Sigmoid colon (tissue), 7 donors: Measurements from ENCODE around the gene MRPL51. TPM values are rescaled to one million over a fixed set of nuclear protein-coding genes. Genes with fewer than 3 reads are reported as not detected.

Experiments used
- DNase-seq: peaks from one replicate; pipeline ENCODE4 v3.0.0-alpha.2; 2019
- H3K27ac ChIP-seq, 4 donors: fragments of 200-600 bp; sonication (generic); one replicate each; pipeline ENCODE4 v1.5.1; 2016 to 2019; ENCODE audit warnings: mild to moderate bottlenecking in 1 of 4
- H3K27me3 ChIP-seq, 3 donors: fragments of 200-600 bp; sonication (generic); one replicate each; pipeline ENCODE4 v1.5.1; 2019; ENCODE audit warnings: mild to moderate bottlenecking in 1 of 3
- H3K36me3 ChIP-seq, 4 donors: fragments of 200-600 bp; sonication (generic); one replicate each; pipeline ENCODE4 v1.5.1; 2016 to 2019
- H3K4me1 ChIP-seq, 4 donors: fragments of 200-600 bp; sonication (generic); one replicate each; pipeline ENCODE4 v1.5.1; 2017 to 2019
- H3K4me3 ChIP-seq, 4 donors: fragments of 200-600 bp; sonication (generic); one replicate each; pipeline ENCODE4 v1.5.1; 2017 to 2019; ENCODE audit warnings: mild to moderate bottlenecking in 2 of 4, moderate library complexity in 1 of 4
- H3K9me3 ChIP-seq, 4 donors: fragments of 200-600 bp in 3 of 4; sonication (generic) in 3 of 4; one replicate each; pipeline versions ENCODE4 v1.5.1 to v1.6.1; 2013 to 2019
- EP300 ChIP-seq, 4 donors: sonication (generic); formaldehyde crosslinking; IDR thresholded peaks; one replicate each; pipeline ENCODE4 v1.6.1; 2017; ENCODE audit warnings: antibody characterized with exemption in 4 of 4
- POLR2A ChIP-seq, 2 donors: fragments of 450-650 bp; IDR thresholded peaks; one replicate each; pipeline ENCODE4 v1.6.1; 2016; ENCODE audit warnings: antibody characterized with exemption in 2 of 2, mild to moderate bottlenecking in 2 of 2, moderate library complexity in 2 of 2
- POLR2AphosphoS5 ChIP-seq, 4 donors: sonication (generic); formaldehyde crosslinking; IDR thresholded peaks; one replicate each; pipeline ENCODE4 v1.6.1; 2017; ENCODE audit warnings: antibody characterized with exemption in 4 of 4
- WGBS, 2 donors: extraction: QIAGEN DNeasy Blood & Tissue Kit; methylation state at CpG; one replicate each; pipeline ENCODE4 v1.1.7; 2013; 5-methylcytosine and 5-hydroxymethylcytosine counted together
- intact Hi-C: fragments of 100-400 bp; cut with DNase I; formaldehyde crosslinking; loops from one replicate; pipeline ENCODE4 v1.15.1; 2023
- polyA plus RNA-seq, 3 donors: library from polyadenylated mRNA; stranded (reverse); fragments of 200-250 nt; gene quantifications; one replicate each; pipeline ENCODE4 v1.2.3, GENCODE V29; 2013
- total RNA-seq, 4 donors: library from RNA; depleted of rRNA; stranded (reverse); fragments of >200 nt; gene quantifications; one replicate each; pipeline ENCODE4 v1.1.0, GENCODE V29; 2016
- TF ChIP-seq, protein P1 (sequence below), 4 experiments: fragments of 450-650 bp in 3 of 4; fragments of 200-600 bp in 1 of 4; IDR thresholded peaks; one replicate each; pipeline ENCODE4 v1.5.1; 2016 to 2019; ENCODE audit warnings: antibody characterized with exemption in 4 of 4, mild to moderate bottlenecking in 3 of 4, moderate library complexity in 2 of 4
- donor health status: healthy with polysubstance abuse.
- donor health status: Bipolar disorder and iron deficiency.
- donor health status: healthy.

Gene MRPL51
- total and polyA plus RNA-seq, 7 donors: 52.9 to 142 (median 113) TPM

DNA sequence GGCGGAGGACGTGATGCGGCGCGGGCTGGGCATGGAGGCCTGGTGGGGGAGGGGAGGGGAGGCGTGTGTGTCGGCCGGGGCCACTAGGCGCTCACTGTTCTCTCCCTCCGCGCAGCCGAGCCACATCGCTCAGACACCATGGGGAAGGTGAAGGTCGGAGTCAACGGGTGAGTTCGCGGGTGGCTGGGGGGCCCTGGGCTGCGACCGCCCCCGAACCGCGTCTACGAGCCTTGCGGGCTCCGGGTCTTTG is 41.6 kb upstream of the MRPL51 start:
- WGBS, 2 donors: 0 to 1% methylated on average over 24 to 25 of the region's 25 CpGs
- intact Hi-C loops: loop anchor here (1.0 to 2.0 kb wide), 3 partner anchors 21 to 208 kb away; partner anchors contain the start of gene MRPL51
- Histone ChIP-seq H3K9me3 (no peaks in the 10 kb centered on the region), H3K27ac (peak overlapping the region; percentile 97 to 98 (median 98)), H3K4me3 (peak overlapping the region; percentile 76 to 91 (median 88)), H3K4me1 (peaks cover 0 to 62% (median 47%) of the 10 kb centered on the region in 4 donors), H3K27me3 (no peaks in the 10 kb centered on the region), H3K36me3 (peaks cover 21 to 52% (median 40%) of the 10 kb centered on the region in 4 donors)
- DNase-seq: no peak
- TF ChIP-seq POLR2AphosphoS5 (IDR thresholded peaks at IDR 0.05): no peak
- TF ChIP-seq POLR2A (IDR thresholded peaks at IDR 0.05): no peak
- TF ChIP-seq EP300 (IDR thresholded peaks at IDR 0.05): no peak
- TF ChIP-seq, protein P1, sequence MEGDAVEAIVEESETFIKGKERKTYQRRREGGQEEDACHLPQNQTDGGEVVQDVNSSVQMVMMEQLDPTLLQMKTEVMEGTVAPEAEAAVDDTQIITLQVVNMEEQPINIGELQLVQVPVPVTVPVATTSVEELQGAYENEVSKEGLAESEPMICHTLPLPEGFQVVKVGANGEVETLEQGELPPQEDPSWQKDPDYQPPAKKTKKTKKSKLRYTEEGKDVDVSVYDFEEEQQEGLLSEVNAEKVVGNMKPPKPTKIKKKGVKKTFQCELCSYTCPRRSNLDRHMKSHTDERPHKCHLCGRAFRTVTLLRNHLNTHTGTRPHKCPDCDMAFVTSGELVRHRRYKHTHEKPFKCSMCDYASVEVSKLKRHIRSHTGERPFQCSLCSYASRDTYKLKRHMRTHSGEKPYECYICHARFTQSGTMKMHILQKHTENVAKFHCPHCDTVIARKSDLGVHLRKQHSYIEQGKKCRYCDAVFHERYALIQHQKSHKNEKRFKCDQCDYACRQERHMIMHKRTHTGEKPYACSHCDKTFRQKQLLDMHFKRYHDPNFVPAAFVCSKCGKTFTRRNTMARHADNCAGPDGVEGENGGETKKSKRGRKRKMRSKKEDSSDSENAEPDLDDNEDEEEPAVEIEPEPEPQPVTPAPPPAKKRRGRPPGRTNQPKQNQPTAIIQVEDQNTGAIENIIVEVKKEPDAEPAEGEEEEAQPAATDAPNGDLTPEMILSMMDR (IDR thresholded peaks at IDR 0.05): no peak

DNA sequence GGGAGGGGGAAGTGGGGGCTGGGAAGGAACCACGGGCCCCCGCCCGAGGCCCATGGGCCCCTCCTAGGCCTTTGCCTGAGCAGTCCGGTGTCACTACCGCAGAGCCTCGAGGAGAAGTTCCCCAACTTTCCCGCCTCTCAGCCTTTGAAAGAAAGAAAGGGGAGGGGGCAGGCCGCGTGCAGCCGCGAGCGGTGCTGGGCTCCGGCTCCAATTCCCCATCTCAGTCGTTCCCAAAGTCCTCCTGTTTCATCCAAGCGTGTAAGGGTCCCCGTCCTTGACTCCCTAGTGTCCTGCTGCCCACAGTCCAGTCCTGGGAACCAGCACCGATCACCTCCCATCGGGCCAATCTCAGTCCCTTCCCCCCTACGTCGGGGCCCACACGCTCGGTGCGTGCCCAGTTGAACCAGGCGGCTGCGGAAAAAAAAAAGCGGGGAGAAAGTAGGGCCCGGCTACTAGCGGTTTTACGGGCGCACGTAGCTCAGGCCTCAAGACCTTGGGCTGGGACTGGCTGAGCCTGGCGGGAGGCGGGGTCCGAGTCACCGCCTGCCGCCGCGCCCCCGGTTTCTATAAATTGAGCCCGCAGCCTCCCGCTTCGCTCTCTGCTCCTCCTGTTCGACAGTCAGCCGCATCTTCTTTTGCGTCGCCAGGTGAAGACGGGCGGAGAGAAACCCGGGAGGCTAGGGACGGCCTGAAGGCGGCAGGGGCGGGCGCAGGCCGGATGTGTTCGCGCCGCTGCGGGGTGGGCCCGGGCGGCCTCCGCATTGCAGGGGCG is 41.0 kb upstream of the MRPL51 start, which contains the start of gene GAPDH:
GAPDH (plus strand) TSS at position 595 of the 772 bp plus-strand sequence. CDS start 316 bp downstream, outside the sequence.
- peak within 1 kb of the TSS; percentile 97 to 98 (median 98) for H3K27ac ChIP-seq
- H3K4me3 ChIP-seq: peak within 1 kb of the TSS; percentile 76 to 91 (median 88)
- TF ChIP-seq, protein P1 (IDR thresholded peaks at IDR 0.05): no peak
- TF ChIP-seq EP300 (IDR thresholded peaks at IDR 0.05): peak in 1 of 4 donors; percentile 21
- TF ChIP-seq POLR2AphosphoS5 (IDR thresholded peaks at IDR 0.05): peak; percentile 99 to 100 (median 100)
- TF ChIP-seq POLR2A (IDR thresholded peaks at IDR 0.05): peak; percentile 96 to 98
- intact Hi-C loops: loop anchor here (1.0 to 2.0 kb wide), 3 partner anchors 21 to 207 kb away; partner anchors contain the start of gene MRPL51
- H3K9me3 ChIP-seq: no peaks in the 10 kb centered on the region
- no peaks in the 10 kb centered on the region for H3K27me3 ChIP-seq
- peaks cover 0 to 60% (median 47%) of the 10 kb centered on the region in 4 donors for H3K4me1 ChIP-seq
- peaks cover 21 to 52% (median 43%) of the 10 kb centered on the region in 4 donors for H3K36me3 ChIP-seq
- WGBS, 2 donors: 0 to 1% methylated on average over 62 of the region's 62 CpGs
- DNase-seq: peak; percentile 97

DNA sequence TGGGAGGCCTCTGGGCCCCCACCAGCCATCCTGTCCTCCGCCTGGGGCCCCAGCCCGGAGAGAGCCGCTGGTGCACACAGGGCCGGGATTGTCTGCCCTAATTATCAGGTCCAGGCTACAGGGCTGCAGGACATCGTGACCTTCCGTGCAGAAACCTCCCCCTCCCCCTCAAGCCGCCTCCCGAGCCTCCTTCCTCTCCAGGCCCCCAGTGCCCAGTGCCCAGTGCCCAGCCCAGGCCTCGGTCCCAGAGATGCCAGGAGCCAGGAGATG is 40.5 kb upstream of the MRPL51 start:
- peak overlapping the region; percentile 76 to 91 (median 88) for H3K4me3 ChIP-seq
- peaks cover 0 to 57% (median 47%) of the 10 kb centered on the region in 4 donors for H3K4me1 ChIP-seq
- no peaks in the 10 kb centered on the region for H3K9me3 ChIP-seq
- TF ChIP-seq, protein P1 (IDR thresholded peaks at IDR 0.05): no peak
- peak in 2 of 4 donors; percentile 5 to 7 for TF ChIP-seq POLR2AphosphoS5 (IDR thresholded peaks at IDR 0.05)
- no peaks in the 10 kb centered on the region for H3K27me3 ChIP-seq
- H3K36me3 ChIP-seq: peaks cover 19 to 52% (median 46%) of the 10 kb centered on the region in 4 donors
- DNase-seq: peak; percentile 90
- WGBS, 2 donors: 0 to 2% methylated on average over 9 of the region's 9 CpGs
- intact Hi-C loops: no loop called here
- peak overlapping the region; percentile 97 to 98 (median 98) for H3K27ac ChIP-seq

DNA sequence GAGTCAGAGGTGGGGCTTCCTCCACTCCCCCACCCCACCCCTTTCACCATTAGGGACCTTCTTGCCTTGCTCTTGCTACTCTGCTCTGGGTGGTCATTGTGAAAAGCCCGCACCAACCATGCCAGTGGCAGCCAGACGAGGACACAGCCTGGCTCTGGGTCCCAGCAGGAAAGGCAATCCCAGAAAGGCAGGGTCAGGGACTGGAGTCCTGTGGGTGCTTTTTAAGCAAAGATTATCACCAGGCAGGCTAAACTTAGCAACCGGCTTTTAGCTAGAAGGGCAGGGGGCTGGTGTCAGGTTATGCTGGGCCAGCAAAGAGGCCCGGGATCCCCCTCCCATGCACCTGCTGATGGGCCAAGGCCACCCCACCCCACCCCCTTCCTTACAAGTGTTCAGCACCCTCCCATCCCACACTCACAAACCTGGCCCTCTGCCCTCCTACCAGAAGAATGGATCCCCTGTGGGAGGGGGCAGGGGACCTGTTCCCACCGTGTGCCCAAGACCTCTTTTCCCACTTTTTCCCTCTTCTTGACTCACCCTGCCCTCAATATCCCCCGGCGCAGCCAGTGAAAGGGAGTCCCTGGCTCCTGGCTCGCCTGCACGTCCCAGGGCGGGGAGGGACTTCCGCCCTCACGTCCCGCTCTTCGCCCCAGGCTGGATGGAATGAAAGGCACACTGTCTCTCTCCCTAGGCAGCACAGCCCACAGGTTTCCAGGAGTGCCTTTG is 40.0 kb upstream of the MRPL51 start:
- H3K36me3 ChIP-seq: peaks cover 14 to 52% (median 46%) of the 10 kb centered on the region in 4 donors
- no peaks in the 10 kb centered on the region for H3K27me3 ChIP-seq
- 1 to 3% methylated on average over 14 of the region's 14 CpGs for WGBS, 2 donors
- peak; percentile 86 for DNase-seq
- intact Hi-C loops: no loop called here
- TF ChIP-seq POLR2A (IDR thresholded peaks at IDR 0.05) (no peak), POLR2AphosphoS5 (IDR thresholded peaks at IDR 0.05) (peak in 3 of 4 donors; percentile 29 to 66 (median 34))
- peak overlapping the region; percentile 76 to 91 (median 88) for H3K4me3 ChIP-seq
- H3K9me3 ChIP-seq: no peaks in the 10 kb centered on the region
- H3K4me1 ChIP-seq: peaks cover 0 to 52% (median 47%) of the 10 kb centered on the region in 4 donors
- H3K27ac ChIP-seq: peak overlapping the region; percentile 97 to 98 (median 98)
